ENCODE data around the gene GNG7.

DNA sequence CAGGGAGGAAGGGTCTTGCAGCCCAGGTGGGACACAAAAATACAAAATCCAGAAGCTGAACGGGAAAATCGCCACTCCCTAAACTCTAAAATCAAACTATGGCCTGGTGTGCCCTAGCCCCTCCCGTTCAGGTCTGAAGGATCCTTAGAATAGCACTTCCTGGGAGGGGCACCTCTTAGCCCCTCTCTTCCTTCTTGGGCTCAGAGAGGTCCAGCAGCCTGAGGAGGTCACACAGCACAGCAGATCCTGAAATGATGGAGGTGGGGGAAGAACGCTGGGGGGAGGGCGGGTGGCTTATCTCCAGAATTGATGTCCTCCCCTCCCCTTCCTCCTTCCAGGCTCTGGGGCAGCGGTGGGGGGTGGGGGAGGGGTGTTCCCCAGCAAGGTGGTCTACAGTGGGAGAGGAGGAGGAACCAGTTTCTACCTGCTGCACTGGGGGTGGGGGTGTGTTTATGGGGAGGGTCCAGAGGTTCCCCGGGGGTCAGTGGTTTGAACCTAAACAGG lies 16.8 kb upstream of the GNG7 start:
- TF ChIP-seq, protein P1, sequence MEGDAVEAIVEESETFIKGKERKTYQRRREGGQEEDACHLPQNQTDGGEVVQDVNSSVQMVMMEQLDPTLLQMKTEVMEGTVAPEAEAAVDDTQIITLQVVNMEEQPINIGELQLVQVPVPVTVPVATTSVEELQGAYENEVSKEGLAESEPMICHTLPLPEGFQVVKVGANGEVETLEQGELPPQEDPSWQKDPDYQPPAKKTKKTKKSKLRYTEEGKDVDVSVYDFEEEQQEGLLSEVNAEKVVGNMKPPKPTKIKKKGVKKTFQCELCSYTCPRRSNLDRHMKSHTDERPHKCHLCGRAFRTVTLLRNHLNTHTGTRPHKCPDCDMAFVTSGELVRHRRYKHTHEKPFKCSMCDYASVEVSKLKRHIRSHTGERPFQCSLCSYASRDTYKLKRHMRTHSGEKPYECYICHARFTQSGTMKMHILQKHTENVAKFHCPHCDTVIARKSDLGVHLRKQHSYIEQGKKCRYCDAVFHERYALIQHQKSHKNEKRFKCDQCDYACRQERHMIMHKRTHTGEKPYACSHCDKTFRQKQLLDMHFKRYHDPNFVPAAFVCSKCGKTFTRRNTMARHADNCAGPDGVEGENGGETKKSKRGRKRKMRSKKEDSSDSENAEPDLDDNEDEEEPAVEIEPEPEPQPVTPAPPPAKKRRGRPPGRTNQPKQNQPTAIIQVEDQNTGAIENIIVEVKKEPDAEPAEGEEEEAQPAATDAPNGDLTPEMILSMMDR (IDR thresholded peaks at IDR 0.05; ENCODE audit: low read depth, low read length) = no peak
- TF ChIP-seq EZH2phosphoT487 (IDR thresholded peaks at IDR 0.05; ENCODE audit: low read depth) = no peak
